Muscle of leg (tissue), 11 donors: Measurements from ENCODE around the gene LPIN2. TPM values are rescaled to one million over a fixed set of nuclear protein-coding genes. Genes with fewer than 3 reads are reported as not detected.

Experiments used
- DNase-seq: peaks from one replicate; pipeline ENCODE4 v3.0.0; 2013
- H3K27ac ChIP-seq: one replicate; pipeline ENCODE4 v1.5.1; 2013; ENCODE audit warnings: mild to moderate bottlenecking, low read length, control low read depth
- H3K27me3 ChIP-seq: one replicate; pipeline ENCODE4 v1.6.1; 2013; ENCODE audit warnings: low read length; ENCODE audit not compliant: control insufficient read depth, insufficient read depth
- H3K36me3 ChIP-seq: one replicate; pipeline ENCODE4 v1.6.1; 2013; ENCODE audit warnings: low read length; ENCODE audit not compliant: control insufficient read depth, insufficient read depth
- H3K4me1 ChIP-seq: one replicate; pipeline ENCODE4 v1.6.1; 2013; ENCODE audit warnings: low read length; ENCODE audit not compliant: control insufficient read depth, insufficient read depth
- H3K4me3 ChIP-seq: one replicate; pipeline ENCODE4 v1.5.1; 2013; ENCODE audit warnings: low read length, control low read depth
- H3K9me3 ChIP-seq: replicated peaks from 2 replicates; pipeline ENCODE4 v1.6.1; 2013; ENCODE audit warnings: low read depth, low read length; ENCODE audit not compliant: control insufficient read depth
- WGBS: methylation state at CpG from one replicate; pipeline ENCODE4 v1.1.5; 2013; ENCODE audit warnings: missing lambda C conversion rate; ENCODE audit not compliant: insufficient coverage; 5-methylcytosine and 5-hydroxymethylcytosine counted together
- polyA plus RNA-seq, 8 donors: library from polyadenylated mRNA; unstranded; fragments of 120-200 nt; gene quantifications; one replicate each; pipeline versions ENCODE4 v1.2.1 to v1.2.3, GENCODE V29; 2013; ENCODE audit warnings: inconsistent platforms in 1 of 8, low replicate concordance in 1 of 8; ENCODE audit not compliant: insufficient read length in 8 of 8, insufficient read depth in 1 of 8
- total RNA-seq: library from RNA; stranded (reverse); fragments of 120-200 nt; gene quantifications from one replicate; pipeline ENCODE4 v1.2.4, GENCODE V29; 2013

Gene LPIN2
- total and polyA plus RNA-seq, 9 donors, result 10.6 to 17.8 (median 13.1) TPM

GRCh38 chr18:2982452-2983269 lies 30.3 kb downstream of the LPIN2 start:
- Histone ChIP-seq H3K36me3 (no peaks in the 10 kb centered on the region), H3K9me3 (no peaks in the 10 kb centered on the region), H3K27me3 (no peaks in the 10 kb centered on the region), H3K4me1 (peaks cover 8% of the 10 kb centered on the region), H3K27ac (peak overlapping the region; percentile 29), H3K4me3 (no peak overlapping the region)
- peak; percentile 56 for DNase-seq
- WGBS, result 80% methylated on average over 1 of the region's 2 CpGs

- no peak overlapping the region for H3K4me3 ChIP-seq
- no CpG with 5 or more reads among the region's 1 CpG for WGBS
- no peaks in the 10 kb centered on the region for H3K36me3 ChIP-seq
- H3K27ac ChIP-seq, result peak overlapping the region; percentile 37
- H3K4me1 ChIP-seq, result peaks cover 8% of the 10 kb centered on the region
- H3K9me3 ChIP-seq, result no peaks in the 10 kb centered on the region
- peak; percentile 60 for DNase-seq
- H3K27me3 ChIP-seq, result no peaks in the 10 kb centered on the region
These were observed 30.9 kb downstream of the LPIN2 start for GRCh38 chr18:2982022-2982421.

- Histone ChIP-seq H3K36me3 (no peaks in the 10 kb centered on the region), H3K27ac (peak overlapping the region; percentile 62), H3K4me1 (peaks cover 8% of the 10 kb centered on the region), H3K4me3 (no peak overlapping the region), H3K9me3 (no peaks in the 10 kb centered on the region), H3K27me3 (no peaks in the 10 kb centered on the region)
- WGBS, result no CpG with 5 or more reads among the region's 6 CpGs
- DNase-seq, result peak; percentile 59
These were observed 31.7 kb downstream of the LPIN2 start for GRCh38 chr18:2981212-2981728.

- WGBS, result 20% methylated on average over 1 of the region's 8 CpGs
- peaks cover 8% of the 10 kb centered on the region for H3K4me1 ChIP-seq
- peak; percentile 68 for DNase-seq
- H3K36me3 ChIP-seq, result no peaks in the 10 kb centered on the region
- no peaks in the 10 kb centered on the region for H3K9me3 ChIP-seq
- H3K27me3 ChIP-seq, result no peaks in the 10 kb centered on the region
- H3K27ac ChIP-seq, result peak overlapping the region; percentile 69
- no peak overlapping the region for H3K4me3 ChIP-seq
These were observed 32.8 kb downstream of the LPIN2 start for GRCh38 chr18:2979871-2980790.

- 100% methylated on average over 1 of the region's 3 CpGs for WGBS
- no peak overlapping the region for H3K4me3 ChIP-seq
These were observed 33.8 kb downstream of the LPIN2 start for GRCh38 chr18:2979129-2979528.

GRCh38 chr18:2978661-2979106 lies 34.3 kb downstream of the LPIN2 start:
- no peak overlapping the region for H3K4me3 ChIP-seq
- H3K4me1 ChIP-seq, result peaks cover 8% of the 10 kb centered on the region
- no peak overlapping the region for H3K27ac ChIP-seq
- DNase-seq, result no peak
- WGBS, result 34% methylated on average over 3 of the region's 3 CpGs
- no peaks in the 10 kb centered on the region for H3K9me3 ChIP-seq
- H3K27me3 ChIP-seq, result no peaks in the 10 kb centered on the region
- H3K36me3 ChIP-seq, result no peaks in the 10 kb centered on the region

More at GRCh38 chr18:2979129-2979528, 33.8 kb downstream of the LPIN2 start:
- H3K36me3 ChIP-seq, result no peaks in the 10 kb centered on the region
- H3K4me1 ChIP-seq, result peaks cover 8% of the 10 kb centered on the region
- H3K27me3 ChIP-seq, result no peaks in the 10 kb centered on the region
- H3K9me3 ChIP-seq, result no peaks in the 10 kb centered on the region
- H3K27ac ChIP-seq, result no peak overlapping the region
- no peak for DNase-seq

GRCh38 chr18:2978208-2978607 lies 34.7 kb downstream of the LPIN2 start:
- no CpG with 5 or more reads among the region's 3 CpGs for WGBS
- H3K9me3 ChIP-seq, result no peaks in the 10 kb centered on the region
- H3K4me3 ChIP-seq, result no peak overlapping the region
- peaks cover 8% of the 10 kb centered on the region for H3K4me1 ChIP-seq
- no peaks in the 10 kb centered on the region for H3K36me3 ChIP-seq
- no peaks in the 10 kb centered on the region for H3K27me3 ChIP-seq
- DNase-seq, result no peak
- peak overlapping the region; percentile 44 for H3K27ac ChIP-seq

- peaks cover 6% of the 10 kb centered on the region for H3K4me1 ChIP-seq
- H3K27me3 ChIP-seq, result no peaks in the 10 kb centered on the region
- no CpG with 5 or more reads among the region's 8 CpGs for WGBS
- no peaks in the 10 kb centered on the region for H3K36me3 ChIP-seq
- no peak overlapping the region for H3K27ac ChIP-seq
- no peaks in the 10 kb centered on the region for H3K9me3 ChIP-seq
- H3K4me3 ChIP-seq, result no peak overlapping the region
- no peak for DNase-seq
These were observed 36.5 kb downstream of the LPIN2 start for GRCh38 chr18:2976218-2977132.

GRCh38 chr18:2974731-2975130 lies 38.2 kb downstream of the LPIN2 start:
- DNase-seq, result no peak
- H3K4me1 ChIP-seq, result peaks cover 5% of the 10 kb centered on the region

More at GRCh38 chr18:2974731-2975130, 38.2 kb downstream of the LPIN2 start:
- Histone ChIP-seq H3K27me3 (no peaks in the 10 kb centered on the region), H3K4me3 (no peak overlapping the region), H3K36me3 (no peaks in the 10 kb centered on the region), H3K9me3 (no peaks in the 10 kb centered on the region), H3K27ac (no peak overlapping the region)
- no CpG with 5 or more reads among the region's 3 CpGs for WGBS
